ENCODE measurements around the gene CLK3. TPM values are rescaled to one million over a fixed set of nuclear protein-coding genes. Genes with fewer than 3 reads are reported as not detected.
A peak's percentile ranks its signal among the peaks of the same experiment; 100 is the strongest.

Gene CLK3
- total and polyA plus RNA-seq, 2 of the 13 experiments (the other 11 are each of a cell fraction or from before 2014, with no cell fraction given), result 41.5 to 82.0 TPM

DNA sequence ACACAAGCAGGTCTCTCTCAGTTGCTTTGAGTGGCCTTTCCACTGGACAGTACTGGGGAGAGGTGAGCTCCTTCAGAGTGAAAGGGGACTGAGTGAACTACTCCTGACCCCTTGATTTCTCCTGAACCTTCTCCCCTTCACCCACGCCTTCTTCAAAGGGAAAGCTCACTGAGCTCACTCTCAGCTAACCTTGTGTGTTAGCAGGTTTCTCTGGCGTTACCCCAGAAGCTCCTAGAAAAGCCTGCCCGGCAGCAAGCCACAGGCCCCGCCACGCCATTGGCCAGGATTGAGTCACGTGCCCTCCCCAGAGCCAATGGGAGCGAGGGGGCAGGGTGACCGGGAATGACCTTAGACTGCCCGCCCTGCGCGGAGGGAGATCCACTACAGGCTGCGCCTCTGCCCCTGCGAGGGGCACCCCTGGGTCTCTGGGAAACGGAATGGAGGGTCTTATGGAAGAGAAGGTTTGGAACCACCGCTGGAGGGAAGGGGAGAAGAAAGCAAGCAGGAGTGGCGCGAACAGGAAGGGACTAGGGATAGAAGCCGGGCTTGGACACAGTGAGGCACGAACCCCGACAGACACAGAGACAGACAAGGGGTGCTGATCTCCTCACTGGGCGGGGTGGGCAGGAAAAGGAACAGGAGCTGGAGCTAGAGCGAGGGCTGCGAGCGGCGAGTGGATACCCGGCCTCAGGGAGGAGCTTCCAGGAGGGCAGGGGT lies 17.4 kb upstream of the CLK3 start (continued):
- TF ChIP-seq, protein P1, sequence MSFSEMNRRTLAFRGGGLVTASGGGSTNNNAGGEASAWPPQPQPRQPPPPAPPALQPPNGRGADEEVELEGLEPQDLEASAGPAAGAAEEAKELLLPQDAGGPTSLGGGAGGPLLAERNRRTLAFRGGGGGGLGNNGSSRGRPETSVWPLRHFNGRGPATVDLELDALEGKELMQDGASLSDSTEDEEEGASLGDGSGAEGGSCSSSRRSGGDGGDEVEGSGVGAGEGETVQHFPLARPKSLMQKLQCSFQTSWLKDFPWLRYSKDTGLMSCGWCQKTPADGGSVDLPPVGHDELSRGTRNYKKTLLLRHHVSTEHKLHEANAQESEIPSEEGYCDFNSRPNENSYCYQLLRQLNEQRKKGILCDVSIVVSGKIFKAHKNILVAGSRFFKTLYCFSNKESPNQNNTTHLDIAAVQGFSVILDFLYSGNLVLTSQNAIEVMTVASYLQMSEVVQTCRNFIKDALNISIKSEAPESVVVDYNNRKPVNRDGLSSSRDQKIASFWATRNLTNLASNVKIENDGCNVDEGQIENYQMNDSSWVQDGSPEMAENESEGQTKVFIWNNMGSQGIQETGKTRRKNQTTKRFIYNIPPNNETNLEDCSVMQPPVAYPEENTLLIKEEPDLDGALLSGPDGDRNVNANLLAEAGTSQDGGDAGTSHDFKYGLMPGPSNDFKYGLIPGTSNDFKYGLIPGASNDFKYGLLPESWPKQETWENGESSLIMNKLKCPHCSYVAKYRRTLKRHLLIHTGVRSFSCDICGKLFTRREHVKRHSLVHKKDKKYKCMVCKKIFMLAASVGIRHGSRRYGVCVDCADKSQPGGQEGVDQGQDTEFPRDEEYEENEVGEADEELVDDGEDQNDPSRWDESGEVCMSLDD (CRISPR knock-in tag; IDR thresholded peaks at IDR 0.05; ENCODE audit: borderline replicate concordance), result peak; percentile 75; the same call in 1 of the 2 replicates
- no peak for TF ChIP-seq SNAPC2 (CRISPR knock-in tag; IDR thresholded peaks at IDR 0.05)
- no peak; the same call in 1 of the 2 replicates for TF ChIP-seq SALL2 (CRISPR knock-in tag; IDR thresholded peaks at IDR 0.05)
- TF ChIP-seq, protein P2, sequence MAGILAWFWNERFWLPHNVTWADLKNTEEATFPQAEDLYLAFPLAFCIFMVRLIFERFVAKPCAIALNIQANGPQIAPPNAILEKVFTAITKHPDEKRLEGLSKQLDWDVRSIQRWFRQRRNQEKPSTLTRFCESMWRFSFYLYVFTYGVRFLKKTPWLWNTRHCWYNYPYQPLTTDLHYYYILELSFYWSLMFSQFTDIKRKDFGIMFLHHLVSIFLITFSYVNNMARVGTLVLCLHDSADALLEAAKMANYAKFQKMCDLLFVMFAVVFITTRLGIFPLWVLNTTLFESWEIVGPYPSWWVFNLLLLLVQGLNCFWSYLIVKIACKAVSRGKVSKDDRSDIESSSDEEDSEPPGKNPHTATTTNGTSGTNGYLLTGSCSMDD (CRISPR knock-in tag; IDR thresholded peaks at IDR 0.05), result no peak
- TF ChIP-seq ZNF720 (CRISPR knock-in tag; IDR thresholded peaks at IDR 0.05), result no peak
- TF ChIP-seq ZNF616 (CRISPR knock-in tag; IDR thresholded peaks at IDR 0.05; ENCODE audit: low read depth), result no peak
- TF ChIP-seq ZNF747 (CRISPR knock-in tag; IDR thresholded peaks at IDR 0.05; ENCODE audit: borderline replicate concordance), result no peak; the same call in 1 of the 2 replicates
- TF ChIP-seq, protein P3, sequence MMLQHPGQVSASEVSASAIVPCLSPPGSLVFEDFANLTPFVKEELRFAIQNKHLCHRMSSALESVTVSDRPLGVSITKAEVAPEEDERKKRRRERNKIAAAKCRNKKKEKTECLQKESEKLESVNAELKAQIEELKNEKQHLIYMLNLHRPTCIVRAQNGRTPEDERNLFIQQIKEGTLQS (CRISPR knock-in tag; IDR thresholded peaks at IDR 0.05), result no peak; the same call in 1 of the 2 replicates
- TF ChIP-seq, protein P4, sequence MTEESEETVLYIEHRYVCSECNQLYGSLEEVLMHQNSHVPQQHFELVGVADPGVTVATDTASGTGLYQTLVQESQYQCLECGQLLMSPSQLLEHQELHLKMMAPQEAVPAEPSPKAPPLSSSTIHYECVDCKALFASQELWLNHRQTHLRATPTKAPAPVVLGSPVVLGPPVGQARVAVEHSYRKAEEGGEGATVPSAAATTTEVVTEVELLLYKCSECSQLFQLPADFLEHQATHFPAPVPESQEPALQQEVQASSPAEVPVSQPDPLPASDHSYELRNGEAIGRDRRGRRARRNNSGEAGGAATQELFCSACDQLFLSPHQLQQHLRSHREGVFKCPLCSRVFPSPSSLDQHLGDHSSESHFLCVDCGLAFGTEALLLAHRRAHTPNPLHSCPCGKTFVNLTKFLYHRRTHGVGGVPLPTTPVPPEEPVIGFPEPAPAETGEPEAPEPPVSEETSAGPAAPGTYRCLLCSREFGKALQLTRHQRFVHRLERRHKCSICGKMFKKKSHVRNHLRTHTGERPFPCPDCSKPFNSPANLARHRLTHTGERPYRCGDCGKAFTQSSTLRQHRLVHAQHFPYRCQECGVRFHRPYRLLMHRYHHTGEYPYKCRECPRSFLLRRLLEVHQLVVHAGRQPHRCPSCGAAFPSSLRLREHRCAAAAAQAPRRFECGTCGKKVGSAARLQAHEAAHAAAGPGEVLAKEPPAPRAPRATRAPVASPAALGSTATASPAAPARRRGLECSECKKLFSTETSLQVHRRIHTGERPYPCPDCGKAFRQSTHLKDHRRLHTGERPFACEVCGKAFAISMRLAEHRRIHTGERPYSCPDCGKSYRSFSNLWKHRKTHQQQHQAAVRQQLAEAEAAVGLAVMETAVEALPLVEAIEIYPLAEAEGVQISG (CRISPR knock-in tag; IDR thresholded peaks at IDR 0.05), result peak; percentile 87
- no peak for TF ChIP-seq MEF2D (CRISPR knock-in tag; IDR thresholded peaks at IDR 0.05)
- TF ChIP-seq SMAD1 (CRISPR knock-in tag; IDR thresholded peaks at IDR 0.05; ENCODE audit: borderline replicate concordance, low read depth), result peak; percentile 48; the same call in 1 of the 2 replicates
- TF ChIP-seq ZSCAN30 (CRISPR knock-in tag; IDR thresholded peaks at IDR 0.05), result no peak
- TF ChIP-seq ZNF614 (CRISPR knock-in tag; IDR thresholded peaks at IDR 0.05; ENCODE audit: borderline replicate concordance), result peak; percentile 70; the same call in 1 of the 2 replicates
- TF ChIP-seq, protein P5, sequence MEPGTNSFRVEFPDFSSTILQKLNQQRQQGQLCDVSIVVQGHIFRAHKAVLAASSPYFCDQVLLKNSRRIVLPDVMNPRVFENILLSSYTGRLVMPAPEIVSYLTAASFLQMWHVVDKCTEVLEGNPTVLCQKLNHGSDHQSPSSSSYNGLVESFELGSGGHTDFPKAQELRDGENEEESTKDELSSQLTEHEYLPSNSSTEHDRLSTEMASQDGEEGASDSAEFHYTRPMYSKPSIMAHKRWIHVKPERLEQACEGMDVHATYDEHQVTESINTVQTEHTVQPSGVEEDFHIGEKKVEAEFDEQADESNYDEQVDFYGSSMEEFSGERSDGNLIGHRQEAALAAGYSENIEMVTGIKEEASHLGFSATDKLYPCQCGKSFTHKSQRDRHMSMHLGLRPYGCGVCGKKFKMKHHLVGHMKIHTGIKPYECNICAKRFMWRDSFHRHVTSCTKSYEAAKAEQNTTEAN (CRISPR knock-in tag; conservative IDR thresholded peaks at IDR 0.05), result no peak
- no peak for TF ChIP-seq HMG20A (CRISPR knock-in tag; IDR thresholded peaks at IDR 0.05; ENCODE audit: borderline replicate concordance)
- TF ChIP-seq MAFK (conservative IDR thresholded peaks at IDR 0.05 in 1 of 2, IDR thresholded peaks at IDR 0.05 in 1 of 2; ENCODE audit: low read length in 2 of 2), result no peak
- no peak for TF ChIP-seq WIZ (CRISPR knock-in tag; IDR thresholded peaks at IDR 0.05)
- TF ChIP-seq ZNF75D (CRISPR knock-in tag; IDR thresholded peaks at IDR 0.05; ENCODE audit: borderline replicate concordance), result no peak
- TF ChIP-seq NR2F1 (CRISPR knock-in tag; IDR thresholded peaks at IDR 0.05), result peak; percentile 52 to 64; a peak in 2 of 4 replicates
- 0 out of 2 replicates have a peak, but pooled peaks have one; percentile 52 for TF ChIP-seq ZNF224 (CRISPR knock-in tag; IDR thresholded peaks at IDR 0.05)
- no peak for TF ChIP-seq ZSCAN29 (CRISPR knock-in tag; conservative IDR thresholded peaks at IDR 0.05)
